ENCODE results near the gene MMEL1. TPM values are rescaled to one million over a fixed set of nuclear protein-coding genes. Genes with fewer than 3 reads are reported as not detected.
"Not testable (repeated sequence)": the region's sequence is repeated elsewhere in the genome, so short reads cannot be mapped to it uniquely, and the experiment has no call there.

MMEL1 gene
- total and polyA plus RNA-seq, 2 donors (not counting 3 experiments of a cell fraction or from before 2014, with no cell fraction given): 1.1 to 1.2 TPM

- DNase-seq (ENCODE audit: low read depth, low spot score): peak; percentile 26
- no TSS peak for BruUV-seq (replicated peaks)
- H3K4me3 ChIP-seq (replicated peaks in 1 of 3; ENCODE audit: insufficient read depth in 1 of 3, low read depth in 1 of 3, low read length in 3 of 3): peak overlapping the region in 1 of 3 experiments; percentile 5
- peaks cover 23% of the 10 kb centered on the region for H3K4me1 ChIP-seq (ENCODE audit: control insufficient read depth, extremely low read depth, insufficient read depth, low read length)
- peak overlapping the region; percentile 53 for H3K27ac ChIP-seq (ENCODE audit: insufficient read depth, low read depth, low read length)
- peak overlapping the region; percentile 53 for H3K4me2 ChIP-seq (ENCODE audit: insufficient read depth, low read length)
- H3K79me2 ChIP-seq (ENCODE audit: control insufficient read depth, insufficient read depth, low read length): no peaks in the 10 kb centered on the region
- H3K36me3 ChIP-seq (ENCODE audit: control insufficient read depth in 2 of 2, extremely low read depth in 1 of 2, insufficient read depth in 2 of 2, low read length in 2 of 2): peaks cover 0 to 3% of the 10 kb centered on the region in 2 experiments
- no peak for TF ChIP-seq MYC (IDR thresholded peaks at IDR 0.05; ENCODE audit: low read depth, low read length)
- TF ChIP-seq FOS (IDR thresholded peaks at IDR 0.05; ENCODE audit: borderline replicate concordance, insufficient read depth, low read length): peak; percentile 60
- peak; percentile 53 for TF ChIP-seq POLR2AphosphoS5 (IDR thresholded peaks at IDR 0.05; ENCODE audit: insufficient read depth, low read depth, low read length)
- ChIA-PET CTCF (interaction anchor here (1.4 to 2.9 kb wide), 2 partner anchors 24 to 871 kb away, joined by 5 to 23 read pairs; no protein-coding TSS in a partner anchor), POLR2A (no interaction called here)
- FAIRE-seq: peak; percentile 64
- intact Hi-C loops (cut with micrococcal nuclease): no loop called here
- no peaks in the 10 kb centered on the region for H4K20me1 ChIP-seq (replicated peaks; ENCODE audit: control insufficient read depth, extremely low read depth, insufficient read depth, low read length)
- H3K27me3 ChIP-seq (ENCODE audit: control insufficient read depth in 2 of 2, insufficient read depth in 2 of 2, low read length in 2 of 2): no peaks in the 10 kb centered on the region
- H3K9me1 ChIP-seq (replicated peaks; ENCODE audit: control insufficient read depth, extremely low read depth, insufficient read depth, low read length): no peaks in the 10 kb centered on the region
- H3K9me3 ChIP-seq (replicated peaks; ENCODE audit: control insufficient read depth, insufficient read depth, low read length): no peaks in the 10 kb centered on the region
- dilution Hi-C loops (cut with MboI; ENCODE audit: extremely low pct_ligation_motif_present, low sequenced_read_pairs): no loop called here
- H2AFZ ChIP-seq (ENCODE audit: low read depth, low read length): peak overlapping the region; percentile 60
- peak overlapping the region; percentile 33 for H3K9ac ChIP-seq (replicated peaks; ENCODE audit: extremely low read depth, insufficient read depth, low read length)
These were observed 78.8 kb downstream of the MMEL1 start for GRCh38 chr1:2553871-2554620.

DNA sequence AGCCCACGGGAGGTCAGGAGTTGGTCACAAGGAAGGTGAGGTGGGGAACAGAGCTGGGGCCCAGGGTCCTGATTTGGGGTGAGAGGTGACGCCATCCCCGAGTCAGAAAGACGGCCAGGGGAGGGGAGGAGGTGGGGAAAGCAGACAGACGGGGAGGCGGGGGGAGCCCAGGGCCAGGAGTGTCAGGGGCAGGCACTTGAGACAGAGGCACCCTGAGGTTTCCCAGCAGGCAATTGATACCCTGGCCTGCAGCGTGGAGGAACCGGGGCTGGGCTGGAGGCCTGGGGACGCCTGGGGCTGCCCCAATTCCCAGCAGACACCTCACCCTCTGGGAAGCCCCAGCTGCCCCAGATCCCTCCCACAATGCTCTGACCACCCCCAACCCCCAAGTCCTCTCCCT, 79.7 kb downstream of the MMEL1 start:
- POLR2A ChIA-PET; BruUV-seq (replicated peaks); dilution Hi-C loops (cut with MboI; ENCODE audit: extremely low pct_ligation_motif_present, low sequenced_read_pairs): not testable (repeated sequence)

More for the DNA sequence above, 79.7 kb downstream of the MMEL1 start:
- H3K9me3 ChIP-seq (replicated peaks; ENCODE audit: control insufficient read depth, insufficient read depth, low read length); FAIRE-seq; H3K27ac ChIP-seq (ENCODE audit: insufficient read depth, low read depth, low read length); CTCF ChIA-PET; H3K4me3 ChIP-seq (replicated peaks in 1 of 3; ENCODE audit: insufficient read depth in 1 of 3, low read depth in 1 of 3, low read length in 3 of 3); H3K79me2 ChIP-seq (ENCODE audit: control insufficient read depth, insufficient read depth, low read length); H3K36me3 ChIP-seq (ENCODE audit: control insufficient read depth in 2 of 2, extremely low read depth in 1 of 2, insufficient read depth in 2 of 2, low read length in 2 of 2); H3K9ac ChIP-seq (replicated peaks; ENCODE audit: extremely low read depth, insufficient read depth, low read length); DNase-seq (ENCODE audit: low read depth, low spot score); H2AFZ ChIP-seq (ENCODE audit: low read depth, low read length); H3K9me1 ChIP-seq (replicated peaks; ENCODE audit: control insufficient read depth, extremely low read depth, insufficient read depth, low read length); H3K27me3 ChIP-seq (ENCODE audit: control insufficient read depth in 2 of 2, insufficient read depth in 2 of 2, low read length in 2 of 2); H3K4me2 ChIP-seq (ENCODE audit: insufficient read depth, low read length); H4K20me1 ChIP-seq (replicated peaks; ENCODE audit: control insufficient read depth, extremely low read depth, insufficient read depth, low read length); intact Hi-C loops (cut with micrococcal nuclease): not testable (repeated sequence)
- H3K4me1 ChIP-seq (ENCODE audit: control insufficient read depth, extremely low read depth, insufficient read depth, low read length): peaks cover 30% of the 10 kb centered on the region

Measured in endothelial cell of umbilical vein (primary cell).